A549 (cell line): ENCODE measurements around the gene B3GALT4. TPM values are rescaled to one million over a fixed set of nuclear protein-coding genes. Genes with fewer than 3 reads are reported as not detected.

Source experiments
- ATAC-seq, 2 experiments: fragments of 200-7000 bp in 1 of 2; fragments of >200 bp in 1 of 2; cut with Nextera tagmentation in 1 of 2; cut with Tn5 transposase in 1 of 2; 3 replicates each; pipeline versions ENCODE4 v1.8.0 to v1.9.1; 2018 to 2020; ENCODE audit warnings: mild to moderate bottlenecking in 1 of 2, moderate library complexity in 1 of 2
- CTCF ChIA-PET: fragments of 300-600 bp; sonication (Branson Sonifier 250); formaldehyde crosslinking; extraction: SDS; loops from one replicate; lab custom pipeline; 2021; ENCODE audit warnings: antibody characterized with exemption, inconsistent platforms; lab: Yijun Ruan, JAX
- POLR2A ChIA-PET: fragments of 350-600 bp; formaldehyde crosslinking; extraction: SDS; loops from one replicate; lab custom pipeline; 2021; ENCODE audit warnings: antibody characterized with exemption, inconsistent platforms; lab: Yijun Ruan, JAX
- DNase-seq, 2 experiments: peaks; one replicate each; pipeline versions ENCODE4 v3.0.0 to v3.0.0-alpha.2; 2011 to 2016; ENCODE audit warnings: low read depth in 1 of 2, low spot score in 1 of 2
- FAIRE-seq: peaks from 2 replicates; lab custom pipeline; 2011; peaks lifted over from hg19 to GRCh38; lab: Jason Lieb, UNC
- H3K27ac ChIP-seq, 2 experiments: fragments of >200 bp; sonication (Bioruptor Twin); formaldehyde crosslinking; 3 replicates each; pipeline ENCODE4 v1.5.1; 2016 to 2017
- H3K4me1 ChIP-seq: fragments of >200 bp; sonication (Bioruptor Twin); formaldehyde crosslinking; 3 replicates; pipeline ENCODE4 v1.6.1; 2016
- H3K4me2 ChIP-seq: fragments of >200 bp; sonication (Bioruptor Twin); formaldehyde crosslinking; 3 replicates; pipeline ENCODE4 v1.6.1; 2016
- H3K4me3 ChIP-seq: fragments of >200 bp; sonication (Bioruptor Twin); formaldehyde crosslinking; 3 replicates; pipeline ENCODE4 v1.5.1; 2016
- H3K9me3 ChIP-seq: fragments of >200 bp; sonication (Bioruptor Twin); formaldehyde crosslinking; 3 replicates; pipeline ENCODE4 v1.6.1; 2016
- CBX8 ChIP-seq: fragments of 200-600 bp; sonication (generic); IDR thresholded peaks from 2 replicates; pipeline ENCODE4 v1.6.1; 2016
- EHMT2 ChIP-seq: fragments of 200-600 bp; sonication (generic); IDR thresholded peaks from 2 replicates; pipeline ENCODE4 v1.6.1; 2016; ENCODE audit warnings: antibody characterized with exemption, low read depth, mild to moderate bottlenecking, moderate library complexity
- ESRRA ChIP-seq: fragments of 150-350 bp; IDR thresholded peaks from 2 replicates; pipeline ENCODE4 v1.6.1; 2014; ENCODE audit warnings: mild to moderate bottlenecking, low read length, borderline replicate concordance
- FOXS1 ChIP-seq: fragments of 250-450 bp; sonication (Bioruptor Pico); IDR thresholded peaks from 2 replicates; pipeline ENCODE4 v1.5.0; 2020; ENCODE audit warnings: mild to moderate bottlenecking, moderate library complexity
- HDAC2 ChIP-seq: fragments of 200-600 bp; sonication (generic); IDR thresholded peaks from 2 replicates; pipeline ENCODE4 v1.6.1; 2016
- JUNB ChIP-seq: fragments of >200 bp; sonication (Bioruptor Twin); formaldehyde crosslinking; IDR thresholded peaks from 2 replicates; pipeline ENCODE4 v1.6.1; 2016
- NFE2L2 ChIP-seq: fragments of 150-350 bp; conservative IDR thresholded peaks from 2 replicates; pipeline ENCODE4 v1.6.1; 2014; ENCODE audit warnings: low read length
- PHF8 ChIP-seq: fragments of 200-600 bp; sonication (generic); IDR thresholded peaks from 2 replicates; pipeline ENCODE4 v1.6.1; 2016; ENCODE audit warnings: low read depth, mild to moderate bottlenecking, antibody characterized with exemption, moderate library complexity, borderline replicate concordance
- ZFP36 ChIP-seq: fragments of 450-650 bp; IDR thresholded peaks from 2 replicates; pipeline ENCODE4 v1.6.1; 2014; ENCODE audit warnings: borderline replicate concordance; ENCODE audit not compliant: partially characterized antibody
- ZNF302 ChIP-seq: fragments of 250-450 bp; sonication (Bioruptor Pico); IDR thresholded peaks from 2 replicates; pipeline ENCODE4 v1.9.0; 2021; ENCODE audit warnings: inconsistent platforms, mild to moderate bottlenecking, moderate library complexity
- ZSCAN20 ChIP-seq: fragments of 250-450 bp; sonication (Bioruptor Pico); IDR thresholded peaks from 2 replicates; pipeline ENCODE4 v1.8.0; 2022; ENCODE audit warnings: mild to moderate bottlenecking, moderate library complexity
- WGBS: methylation state at CpG from one replicate; pipeline ENCODE4 v1.1.6; 2017; ENCODE audit errors: missing lambda C conversion rate; 5-methylcytosine and 5-hydroxymethylcytosine counted together
- polyA plus RNA-seq, 4 experiments: library from polyadenylated mRNA; depleted of rRNA in 3 of 4; stranded (reverse); fragments of >200 nt; fragmentation: RNase III in 1 of 4; extraction: RNeasy Plus Mini Kit Qiagen cat#74134 plus additional on column Dnase treatment in 1 of 4; gene quantifications; 2 replicates in 3 of 4; 3 replicates in 1 of 4; pipeline ENCODE4 v1.2.3, GENCODE V29; 2011 to 2017
- TF ChIP-seq, protein P1 (sequence below): fragments of >200 bp; sonication (Bioruptor Twin); formaldehyde crosslinking; IDR thresholded peaks from 3 replicates; pipeline ENCODE4 v1.5.1; 2016
- TF ChIP-seq, protein P2 (sequence below): IDR thresholded peaks from 2 replicates; pipeline ENCODE4 v1.6.1; 2012
- TF ChIP-seq, protein P3 (sequence below): fragments of 250-450 bp; sonication (Bioruptor Pico); IDR thresholded peaks from 2 replicates; pipeline ENCODE4 v1.5.0; 2020; ENCODE audit warnings: low read depth, mild to moderate bottlenecking, moderate library complexity
- TF ChIP-seq, protein P4 (sequence below): fragments of 250-450 bp; sonication (Bioruptor Pico); IDR thresholded peaks from 2 replicates; pipeline ENCODE4 v1.5.0; 2021; ENCODE audit warnings: mild to moderate bottlenecking, moderate library complexity, borderline replicate concordance
- TF ChIP-seq, protein P5 (sequence below): fragments of 150-350 bp; IDR thresholded peaks from 2 replicates; pipeline ENCODE4 v1.6.1; 2014; ENCODE audit warnings: low read depth, mild to moderate bottlenecking, low read length

Gene B3GALT4
- polyA plus RNA-seq, 2 of the 4 experiments (the other 2 are of a cell fraction): 0.27 to 0.54 TPM

DNA sequence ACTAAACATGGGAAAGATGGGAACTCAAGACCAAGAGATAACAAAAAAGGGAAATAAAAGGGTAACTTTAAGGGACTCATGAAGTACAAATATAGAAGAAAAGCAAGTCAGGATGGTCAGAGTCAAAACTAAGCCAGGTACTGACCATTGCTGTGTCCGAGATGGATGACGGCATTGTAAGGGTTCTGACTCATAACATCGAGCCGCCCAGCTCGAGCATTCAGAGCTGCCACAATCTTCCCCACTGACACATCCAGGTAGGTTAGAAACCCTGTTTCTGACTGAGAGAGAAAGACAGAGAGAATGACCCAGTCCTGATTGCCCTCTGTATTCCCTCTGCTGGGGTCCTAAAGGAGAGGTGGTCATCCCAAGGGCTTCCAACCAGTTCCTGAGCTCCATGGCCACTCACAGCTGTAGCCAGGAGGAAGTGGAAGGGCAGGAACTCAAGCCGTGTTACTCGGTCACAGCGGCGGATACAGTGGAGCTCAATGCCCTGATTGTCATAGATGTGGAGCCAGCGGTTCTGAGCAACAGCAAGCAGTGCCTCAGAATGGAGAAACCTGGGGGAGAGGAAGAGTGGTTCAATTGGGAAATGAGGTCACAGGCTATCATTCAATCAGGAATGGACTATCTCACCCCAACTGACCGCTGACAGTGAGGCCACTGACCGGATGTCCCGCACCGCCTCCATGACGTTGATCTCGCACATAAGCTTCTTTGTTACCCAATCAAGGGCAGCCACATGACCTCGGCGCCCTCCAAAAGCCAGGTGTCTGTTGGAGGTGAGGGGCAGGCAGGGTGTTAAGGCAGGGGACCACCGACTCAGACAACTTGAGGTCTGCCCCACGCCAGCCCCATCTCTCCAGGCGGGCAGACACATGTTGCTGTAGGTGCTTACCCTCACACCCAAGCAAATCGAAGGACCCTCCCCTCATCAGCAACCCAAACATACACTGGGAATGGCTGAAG, 10.3 kb downstream of the B3GALT4 start:
- no peaks in the 10 kb centered on the region for H3K9me3 ChIP-seq
- no peak for FAIRE-seq
- 95% methylated on average over 19 of the region's 22 CpGs for WGBS
- no peak overlapping the region for H3K27ac ChIP-seq
- TF ChIP-seq, protein P1, sequence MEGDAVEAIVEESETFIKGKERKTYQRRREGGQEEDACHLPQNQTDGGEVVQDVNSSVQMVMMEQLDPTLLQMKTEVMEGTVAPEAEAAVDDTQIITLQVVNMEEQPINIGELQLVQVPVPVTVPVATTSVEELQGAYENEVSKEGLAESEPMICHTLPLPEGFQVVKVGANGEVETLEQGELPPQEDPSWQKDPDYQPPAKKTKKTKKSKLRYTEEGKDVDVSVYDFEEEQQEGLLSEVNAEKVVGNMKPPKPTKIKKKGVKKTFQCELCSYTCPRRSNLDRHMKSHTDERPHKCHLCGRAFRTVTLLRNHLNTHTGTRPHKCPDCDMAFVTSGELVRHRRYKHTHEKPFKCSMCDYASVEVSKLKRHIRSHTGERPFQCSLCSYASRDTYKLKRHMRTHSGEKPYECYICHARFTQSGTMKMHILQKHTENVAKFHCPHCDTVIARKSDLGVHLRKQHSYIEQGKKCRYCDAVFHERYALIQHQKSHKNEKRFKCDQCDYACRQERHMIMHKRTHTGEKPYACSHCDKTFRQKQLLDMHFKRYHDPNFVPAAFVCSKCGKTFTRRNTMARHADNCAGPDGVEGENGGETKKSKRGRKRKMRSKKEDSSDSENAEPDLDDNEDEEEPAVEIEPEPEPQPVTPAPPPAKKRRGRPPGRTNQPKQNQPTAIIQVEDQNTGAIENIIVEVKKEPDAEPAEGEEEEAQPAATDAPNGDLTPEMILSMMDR: no peak
- TF ChIP-seq ESRRA (no peak), EHMT2 (no peak), HDAC2 (no peak), ZNF302 (CRISPR knock-in tag) (no peak), ZSCAN20 (no peak), PHF8 (no peak), ZFP36 (no peak)
- TF ChIP-seq, protein P2, sequence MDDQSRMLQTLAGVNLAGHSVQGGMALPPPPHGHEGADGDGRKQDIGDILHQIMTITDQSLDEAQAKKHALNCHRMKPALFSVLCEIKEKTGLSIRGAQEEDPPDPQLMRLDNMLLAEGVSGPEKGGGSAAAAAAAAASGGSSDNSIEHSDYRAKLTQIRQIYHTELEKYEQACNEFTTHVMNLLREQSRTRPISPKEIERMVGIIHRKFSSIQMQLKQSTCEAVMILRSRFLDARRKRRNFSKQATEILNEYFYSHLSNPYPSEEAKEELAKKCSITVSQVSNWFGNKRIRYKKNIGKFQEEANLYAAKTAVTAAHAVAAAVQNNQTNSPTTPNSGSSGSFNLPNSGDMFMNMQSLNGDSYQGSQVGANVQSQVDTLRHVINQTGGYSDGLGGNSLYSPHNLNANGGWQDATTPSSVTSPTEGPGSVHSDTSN: no peak
- TF ChIP-seq, protein P3, sequence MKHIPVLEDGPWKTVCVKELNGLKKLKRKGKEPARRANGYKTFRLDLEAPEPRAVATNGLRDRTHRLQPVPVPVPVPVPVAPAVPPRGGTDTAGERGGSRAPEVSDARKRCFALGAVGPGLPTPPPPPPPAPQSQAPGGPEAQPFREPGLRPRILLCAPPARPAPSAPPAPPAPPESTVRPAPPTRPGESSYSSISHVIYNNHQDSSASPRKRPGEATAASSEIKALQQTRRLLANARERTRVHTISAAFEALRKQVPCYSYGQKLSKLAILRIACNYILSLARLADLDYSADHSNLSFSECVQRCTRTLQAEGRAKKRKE (CRISPR knock-in tag): no peak
- no peak for ATAC-seq
- no peak for DNase-seq
- ChIA-PET CTCF (interaction anchor here (0.6 to 5.8 kb wide), 2 partner anchors 9 to 20 kb away, joined by 3 to 44 read pairs; partner anchors contain the start of gene B3GALT4), POLR2A (interaction anchor here (0.7 kb wide), 1 partner anchor 16 kb away, joined by 3 read pairs; the partner anchor contains the start of genes RPS18 and VPS52)
- H3K4me3 ChIP-seq: no peak overlapping the region
- peak overlapping the region; percentile 91; the same call in 2 of the 3 replicates for H3K4me2 ChIP-seq
- peaks cover 13% of the 10 kb centered on the region; the same call in 2 of the 3 replicates for H3K4me1 ChIP-seq

DNA sequence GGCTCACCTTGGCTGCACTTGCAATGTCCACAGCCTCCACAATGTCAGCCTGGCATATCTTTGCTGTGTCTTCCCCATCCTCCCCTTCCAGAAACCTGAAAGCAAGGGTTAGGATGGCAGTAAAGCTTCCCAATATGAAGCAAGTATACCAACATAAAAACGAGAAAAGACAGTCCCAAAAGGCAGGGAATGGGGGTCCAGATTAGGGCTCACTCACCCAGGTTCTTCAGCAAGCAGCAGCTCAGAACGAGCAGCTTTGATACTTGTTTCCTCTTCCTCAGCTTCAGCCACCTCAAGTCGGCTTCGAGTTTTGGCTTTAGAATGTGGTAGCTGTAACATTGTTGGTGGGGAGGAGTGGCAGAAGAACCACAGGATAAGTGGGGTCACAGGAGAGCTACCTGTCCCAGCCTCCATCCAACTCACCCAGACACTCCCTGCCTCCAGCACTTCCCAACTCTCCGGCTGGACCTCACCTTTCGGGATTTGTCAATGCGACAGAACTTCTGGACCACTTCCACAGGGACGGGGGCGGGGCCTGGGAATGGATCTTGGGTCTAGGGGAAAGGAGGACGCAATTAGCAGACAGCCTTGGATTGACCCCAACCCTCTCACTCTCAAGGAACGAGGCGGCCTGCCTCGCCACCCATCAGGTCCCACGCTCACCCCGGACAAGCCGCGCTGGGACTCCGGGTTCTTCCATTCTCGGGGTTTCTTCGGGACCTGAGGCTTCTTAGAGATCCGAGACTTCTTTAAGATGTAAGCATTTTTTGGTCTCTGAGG, 11.4 kb downstream of the B3GALT4 start:
- no peak for FAIRE-seq

More for the DNA sequence above, 11.4 kb downstream of the B3GALT4 start:
- Histone ChIP-seq H3K9me3 (no peaks in the 10 kb centered on the region), H3K4me1 (peaks cover 13% of the 10 kb centered on the region; the same call in 2 of the 3 replicates), H3K4me3 (peak overlapping the region; percentile 81)
- POLR2A ChIA-PET: interaction anchor here (0.5 to 1.8 kb wide), 6 partner anchors 11 to 166 kb away, joined by 3 to 20 read pairs (median 10); partner anchors contain the start of genes B3GALT4, RGL2, RPS18 and VPS52
- no peak for DNase-seq
- TF ChIP-seq, protein P4, sequence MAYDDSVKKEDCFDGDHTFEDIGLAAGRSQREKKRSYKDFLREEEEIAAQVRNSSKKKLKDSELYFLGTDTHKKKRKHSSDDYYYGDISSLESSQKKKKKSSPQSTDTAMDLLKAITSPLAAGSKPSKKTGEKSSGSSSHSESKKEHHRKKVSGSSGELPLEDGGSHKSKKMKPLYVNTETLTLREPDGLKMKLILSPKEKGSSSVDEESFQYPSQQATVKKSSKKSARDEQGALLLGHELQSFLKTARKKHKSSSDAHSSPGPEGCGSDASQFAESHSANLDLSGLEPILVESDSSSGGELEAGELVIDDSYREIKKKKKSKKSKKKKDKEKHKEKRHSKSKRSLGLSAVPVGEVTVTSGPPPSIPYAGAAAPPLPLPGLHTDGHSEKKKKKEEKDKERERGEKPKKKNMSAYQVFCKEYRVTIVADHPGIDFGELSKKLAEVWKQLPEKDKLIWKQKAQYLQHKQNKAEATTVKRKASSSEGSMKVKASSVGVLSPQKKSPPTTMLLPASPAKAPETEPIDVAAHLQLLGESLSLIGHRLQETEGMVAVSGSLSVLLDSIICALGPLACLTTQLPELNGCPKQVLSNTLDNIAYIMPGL (CRISPR knock-in tag): no peak
- TF ChIP-seq NFE2L2 (no peak), FOXS1 (CRISPR knock-in tag) (no peak), CBX8 (no peak), JUNB (no peak)
- TF ChIP-seq, protein P5, sequence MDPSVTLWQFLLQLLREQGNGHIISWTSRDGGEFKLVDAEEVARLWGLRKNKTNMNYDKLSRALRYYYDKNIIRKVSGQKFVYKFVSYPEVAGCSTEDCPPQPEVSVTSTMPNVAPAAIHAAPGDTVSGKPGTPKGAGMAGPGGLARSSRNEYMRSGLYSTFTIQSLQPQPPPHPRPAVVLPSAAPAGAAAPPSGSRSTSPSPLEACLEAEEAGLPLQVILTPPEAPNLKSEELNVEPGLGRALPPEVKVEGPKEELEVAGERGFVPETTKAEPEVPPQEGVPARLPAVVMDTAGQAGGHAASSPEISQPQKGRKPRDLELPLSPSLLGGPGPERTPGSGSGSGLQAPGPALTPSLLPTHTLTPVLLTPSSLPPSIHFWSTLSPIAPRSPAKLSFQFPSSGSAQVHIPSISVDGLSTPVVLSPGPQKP: no peak
- TF ChIP-seq, all 56 proteins: peak for 0
- CTCF ChIA-PET: interaction anchor here (0.6 to 5.8 kb wide), 7 partner anchors 9 to 1132 kb away, joined by 3 to 44 read pairs (median 4); partner anchors contain the start of genes B3GALT4, RGL2, RPS18 and VPS52
- H3K4me2 ChIP-seq: peak overlapping the region; percentile 91
- peak overlapping the region; percentile 80 to 91 for H3K27ac ChIP-seq
- no peak for ATAC-seq
- 4% methylated on average over 21 of the region's 21 CpGs for WGBS
